Heart left ventricle (tissue), 16 donors: Measurements from ENCODE around the gene CFAP157. TPM values are rescaled to one million over a fixed set of nuclear protein-coding genes. Genes with fewer than 3 reads are reported as not detected.

ENCODE experiments used
- ATAC-seq, 4 donors: fragments of 200-7000 bp; cut with Tn5 transposase; one replicate each; pipeline ENCODE4 v1.9.1; 2020 to 2022; ENCODE audit warnings: moderate library complexity in 4 of 4, mild to moderate bottlenecking in 3 of 4, moderate number of reproducible peaks in 1 of 4
- DNase-seq, 5 donors: peaks; one replicate each; pipeline ENCODE4 v3.0.0-alpha.2; 2020
- H3K27ac ChIP-seq, 12 donors: fragments of 200-600 bp; sonication (generic) in 4 of 12; one replicate each; pipeline versions ENCODE4 v1.5.0 to v1.8.0; 2016 to 2022; ENCODE audit warnings: mild to moderate bottlenecking in 2 of 12
- H3K27me3 ChIP-seq, 9 donors: fragments of 200-600 bp; sonication (generic) in 2 of 9; one replicate each; pipeline versions ENCODE4 v1.5.1 to v1.8.0; 2016 to 2022; ENCODE audit warnings: mild to moderate bottlenecking in 3 of 9
- H3K36me3 ChIP-seq, 9 donors: fragments of 200-600 bp; sonication (generic) in 2 of 9; one replicate each; pipeline versions ENCODE4 v1.5.0 to v1.8.0; 2018 to 2022; ENCODE audit warnings: mild to moderate bottlenecking in 2 of 9
- H3K4me1 ChIP-seq, 12 donors: fragments of 200-600 bp; sonication (generic) in 4 of 12; one replicate each; pipeline versions ENCODE4 v1.5.0 to v1.8.0; 2016 to 2022; ENCODE audit warnings: mild to moderate bottlenecking in 3 of 12
- H3K4me3 ChIP-seq, 12 donors: fragments of 200-600 bp; sonication (generic) in 4 of 12; one replicate each; pipeline versions ENCODE4 v1.5.0 to v1.8.0; 2017 to 2022; ENCODE audit warnings: mild to moderate bottlenecking in 9 of 12, moderate library complexity in 4 of 12
- H3K9me3 ChIP-seq, 12 donors: fragments of 200-600 bp; sonication (generic) in 4 of 12; one replicate each; pipeline versions ENCODE4 v1.5.0 to v1.8.0; 2016 to 2022; ENCODE audit warnings: mild to moderate bottlenecking in 1 of 12
- POLR2A ChIP-seq, 2 donors: fragments of 450-650 bp; IDR thresholded peaks; one replicate each; pipeline ENCODE4 v1.6.1; 2017; ENCODE audit warnings: antibody characterized with exemption in 2 of 2, mild to moderate bottlenecking in 2 of 2, moderate library complexity in 2 of 2
- WGBS, 4 donors: extraction: QIAGEN DNeasy Blood & Tissue Kit in 2 of 4; methylation state at CpG; one replicate each; pipeline versions ENCODE4 v1.1.5 to v1.1.7; 2013 to 2018; 5-methylcytosine and 5-hydroxymethylcytosine counted together
- intact Hi-C, 10 donors: fragments of 100-400 bp; cut with DNase I; formaldehyde crosslinking; loops; one replicate each; pipeline versions ENCODE4 v1.11.1 to v1.14.2; 2022
- polyA plus RNA-seq, 2 donors: library from polyadenylated mRNA; stranded (reverse); fragments of 200-250 nt; gene quantifications; one replicate each; pipeline ENCODE4 v1.2.3, GENCODE V29; 2013
- total RNA-seq, 9 donors: library from RNA; depleted of rRNA in 2 of 9; stranded (reverse); fragments of >200 nt in 2 of 9; fragmentation: NEBNext Ultra II Directional in 3 of 9; extraction: Animal tissue kit (Norgen Biotek cat#: 25700) in 3 of 9; gene quantifications; one replicate each; pipeline versions ENCODE4 v1.1.0 to v1.2.4, GENCODE V29; 2016 to 2023
- TF ChIP-seq, protein P1 (sequence below), 12 donors: fragments of 200-600 bp; sonication (generic) in 4 of 12; IDR thresholded peaks; one replicate each; pipeline versions ENCODE4 v1.5.0 to v1.8.0; 2018 to 2022; ENCODE audit warnings: antibody characterized with exemption in 12 of 12, mild to moderate bottlenecking in 5 of 12
- donor health status: ischemic (EF 13 %, LVEDD 7.1; RV severe dilation, severe dysfunction).
- donor health status: healthy with polysubstance abuse.
- donor health status: DM: no; HTN: yes; CAD: no.
- donor health status: DM: no; HTN: no; CAD: no.
- donor health status: ischemic (EF 25% LVEDD 6.9; RV normal size, moderate dysfunction).
- donor health status: ischemic (EF 25% LVEDD 5.7; RV mildly dilated, moderate dysfunction).
- donor health status: healthy.
- donor health status: DM: yes; HTN: yes; CAD: no.
- donor health status: ischemic (EF 35%, LVEDD 5.7; RV mildly dilated, moderate dysfunction).
- donor health status: nonischemic (EF 11% LVEDD 7.7; RV severe dilation, severe dysfunction).
- donor health status: DM: yes; HTN: yes; CAD: no.
- donor health status: PGD.
- donor health status: ischemic (EF 29% LVEDD 5.4; RV normal size, mild dysfunction).
- donor health status: nonischemic (EF 23%, LVEDD 6.1; RV moderate dilation, normal function).

CFAP157 gene
- total and polyA plus RNA-seq, 11 donors: 0.08 to 0.87 (median 0.11) TPM; not detected in 7

DNA sequence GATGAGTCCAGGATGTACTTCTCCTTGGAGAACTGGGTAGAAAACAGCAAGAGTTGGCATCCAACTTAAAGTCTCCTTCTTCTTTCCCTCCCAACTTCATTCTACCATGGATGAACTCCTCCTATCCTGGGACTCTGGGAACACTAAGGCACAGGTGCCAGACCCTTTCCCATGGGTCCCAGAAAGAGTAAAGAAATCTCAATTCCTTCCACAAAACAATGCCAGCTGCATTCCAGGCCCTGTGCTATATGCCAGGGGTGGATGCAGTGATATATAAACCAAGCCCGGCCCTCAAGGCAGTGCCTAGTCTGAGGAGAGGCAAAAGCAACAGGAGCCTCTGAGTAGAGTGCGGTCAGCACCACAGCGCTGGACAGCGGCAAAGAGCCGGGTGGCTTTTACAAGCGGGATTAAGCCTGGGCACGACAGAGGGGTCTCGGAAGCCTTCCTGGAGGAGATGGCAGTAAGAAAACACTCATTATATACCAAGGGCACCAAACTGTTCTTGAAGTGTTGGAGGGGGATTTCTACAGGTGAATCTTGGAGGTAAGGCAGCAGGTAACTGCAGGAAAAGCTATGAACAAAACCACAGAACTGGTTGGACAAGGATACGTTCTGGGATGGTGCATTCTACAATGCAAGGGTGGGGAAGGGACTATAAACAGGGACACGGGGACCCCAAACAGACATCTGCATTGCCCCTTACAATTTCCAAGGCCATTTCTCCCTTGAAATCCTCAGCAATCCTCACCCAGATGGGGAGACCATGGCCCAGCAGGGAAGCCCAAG is 44.7 kb downstream of the CFAP157 start:
- Histone ChIP-seq H3K4me1 (peaks cover 3 to 43% (median 10%) of the 10 kb centered on the region in 12 donors), H3K27ac (no peak overlapping the region), H3K36me3 (peaks cover 0 to 68% (median 49%) of the 10 kb centered on the region in 9 donors), H3K9me3 (no peaks in the 10 kb centered on the region), H3K27me3 (peaks cover 0 to 30% (median 14%) of the 10 kb centered on the region in 9 donors), H3K4me3 (no peak overlapping the region)
- intact Hi-C loops: no loop called here
- peak in 2 of 4 donors; percentile 31 to 33 for ATAC-seq
- TF ChIP-seq, protein P1, sequence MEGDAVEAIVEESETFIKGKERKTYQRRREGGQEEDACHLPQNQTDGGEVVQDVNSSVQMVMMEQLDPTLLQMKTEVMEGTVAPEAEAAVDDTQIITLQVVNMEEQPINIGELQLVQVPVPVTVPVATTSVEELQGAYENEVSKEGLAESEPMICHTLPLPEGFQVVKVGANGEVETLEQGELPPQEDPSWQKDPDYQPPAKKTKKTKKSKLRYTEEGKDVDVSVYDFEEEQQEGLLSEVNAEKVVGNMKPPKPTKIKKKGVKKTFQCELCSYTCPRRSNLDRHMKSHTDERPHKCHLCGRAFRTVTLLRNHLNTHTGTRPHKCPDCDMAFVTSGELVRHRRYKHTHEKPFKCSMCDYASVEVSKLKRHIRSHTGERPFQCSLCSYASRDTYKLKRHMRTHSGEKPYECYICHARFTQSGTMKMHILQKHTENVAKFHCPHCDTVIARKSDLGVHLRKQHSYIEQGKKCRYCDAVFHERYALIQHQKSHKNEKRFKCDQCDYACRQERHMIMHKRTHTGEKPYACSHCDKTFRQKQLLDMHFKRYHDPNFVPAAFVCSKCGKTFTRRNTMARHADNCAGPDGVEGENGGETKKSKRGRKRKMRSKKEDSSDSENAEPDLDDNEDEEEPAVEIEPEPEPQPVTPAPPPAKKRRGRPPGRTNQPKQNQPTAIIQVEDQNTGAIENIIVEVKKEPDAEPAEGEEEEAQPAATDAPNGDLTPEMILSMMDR (IDR thresholded peaks at IDR 0.05): no peak
- no peak for TF ChIP-seq POLR2A (IDR thresholded peaks at IDR 0.05)
- DNase-seq: no peak
- 35 to 43% (median 37%) methylated on average over 10 of the region's 10 CpGs for WGBS, 4 donors

DNA sequence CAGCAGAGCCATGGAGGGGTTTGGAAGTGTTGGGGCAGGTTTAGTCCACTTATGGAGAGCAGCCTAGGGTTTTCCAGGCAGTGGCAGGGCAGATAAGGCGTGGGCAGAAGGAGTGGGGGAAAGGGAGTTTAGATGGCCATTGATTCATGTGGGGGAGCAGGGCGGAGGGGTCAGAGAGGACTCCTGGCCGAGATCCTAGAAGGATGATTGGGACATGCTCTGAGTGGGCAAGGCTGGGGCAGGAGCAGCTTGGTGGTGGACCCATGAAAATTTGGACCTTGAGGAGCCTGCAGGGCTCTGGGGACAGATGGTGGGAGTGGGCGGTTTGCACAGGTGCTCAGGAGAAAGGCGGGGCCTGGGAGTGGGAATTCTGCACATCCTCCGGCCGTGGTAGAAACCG is 46.4 kb downstream of the CFAP157 start:
- DNase-seq (no peak), ATAC-seq (no peak)
- Histone ChIP-seq H3K9me3 (no peaks in the 10 kb centered on the region), H3K4me3 (no peak overlapping the region), H3K27ac (peak overlapping the region in 1 of 12 donors; percentile 29), H3K36me3 (peaks cover 0 to 56% (median 34%) of the 10 kb centered on the region in 9 donors), H3K27me3 (peaks cover 0 to 35% (median 14%) of the 10 kb centered on the region in 9 donors), H3K4me1 (peaks cover 5 to 46% (median 13%) of the 10 kb centered on the region in 12 donors)
- 75 to 77% (median 76%) methylated on average over 8 of the region's 8 CpGs for WGBS, 4 donors
- intact Hi-C loops: no loop called here
- no peak for TF ChIP-seq POLR2A (IDR thresholded peaks at IDR 0.05)
- TF ChIP-seq, protein P1 (IDR thresholded peaks at IDR 0.05): no peak

DNA sequence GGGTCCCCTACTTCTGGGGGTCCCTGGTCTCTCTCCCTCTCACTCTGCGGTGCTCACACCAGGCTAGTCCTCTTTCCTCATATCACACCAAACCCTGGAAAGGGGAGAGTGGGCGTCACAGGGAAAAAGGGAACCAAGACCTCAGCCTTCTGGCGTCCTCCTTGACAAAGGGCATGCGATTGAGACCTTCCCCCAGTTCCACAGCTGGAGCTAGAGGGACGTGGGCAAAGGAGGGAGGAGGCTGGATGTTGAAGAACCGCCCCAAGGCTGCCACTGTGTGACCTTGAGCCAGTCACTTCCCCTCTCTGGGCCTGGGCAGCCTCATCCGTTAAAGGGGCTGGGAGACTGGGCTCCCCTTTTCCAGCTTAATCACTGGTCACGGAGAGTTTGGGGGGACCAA is 46.8 kb downstream of the CFAP157 start:
- 64 to 66% (median 66%) methylated on average over 7 to 8 of the region's 8 CpGs for WGBS, 4 donors
- Histone ChIP-seq H3K27ac (peak overlapping the region in 7 of 12 donors; percentile 51 to 81 (median 75)), H3K27me3 (peaks cover 0 to 35% (median 14%) of the 10 kb centered on the region in 9 donors), H3K9me3 (no peaks in the 10 kb centered on the region), H3K4me3 (no peak overlapping the region), H3K36me3 (peaks cover 0 to 56% (median 33%) of the 10 kb centered on the region in 9 donors), H3K4me1 (peaks cover 6 to 50% (median 13%) of the 10 kb centered on the region in 12 donors)
- ATAC-seq (no peak), DNase-seq (no peak)
- TF ChIP-seq, protein P1 (IDR thresholded peaks at IDR 0.05): no peak
- no peak for TF ChIP-seq POLR2A (IDR thresholded peaks at IDR 0.05)
- intact Hi-C loops: no loop called here
